Spleen (tissue), 7 donors: Measurements from ENCODE around the gene BCAR3.

Source experiments
- POLR2A ChIP-seq, 3 donors: fragments of 450-650 bp; IDR thresholded peaks; one replicate each; pipeline ENCODE4 v1.5.1; 2017; ENCODE audit warnings: antibody characterized with exemption in 3 of 3, mild to moderate bottlenecking in 1 of 3
- POLR2AphosphoS5 ChIP-seq, 3 donors: sonication (generic); formaldehyde crosslinking; IDR thresholded peaks; one replicate each; pipeline ENCODE4 v1.5.1; 2017; ENCODE audit warnings: antibody characterized with exemption in 3 of 3
- TF ChIP-seq, protein P1 (sequence below), 11 experiments: fragments of 200-600 bp in 7 of 11; fragments of 450-650 bp in 4 of 11; sonication (generic) in 4 of 11; IDR thresholded peaks in 8 of 11; conservative IDR thresholded peaks in 3 of 11; 1 replicate in 7 of 11; 2 replicates in 4 of 11; pipeline versions ENCODE4 v1.4.0 to v1.8.0; 2016 to 2021; ENCODE audit warnings: antibody characterized with exemption in 11 of 11, inconsistent platforms in 4 of 11, mild to moderate bottlenecking in 1 of 11
- donor health status: DM: no; HTN: no; CAD: no; lungs with moderate emphysema.
- donor health status: DM: no; HTN: no; CAD: no.
- donor health status: DM: no; HTN: no; CAD: no.

DNA sequence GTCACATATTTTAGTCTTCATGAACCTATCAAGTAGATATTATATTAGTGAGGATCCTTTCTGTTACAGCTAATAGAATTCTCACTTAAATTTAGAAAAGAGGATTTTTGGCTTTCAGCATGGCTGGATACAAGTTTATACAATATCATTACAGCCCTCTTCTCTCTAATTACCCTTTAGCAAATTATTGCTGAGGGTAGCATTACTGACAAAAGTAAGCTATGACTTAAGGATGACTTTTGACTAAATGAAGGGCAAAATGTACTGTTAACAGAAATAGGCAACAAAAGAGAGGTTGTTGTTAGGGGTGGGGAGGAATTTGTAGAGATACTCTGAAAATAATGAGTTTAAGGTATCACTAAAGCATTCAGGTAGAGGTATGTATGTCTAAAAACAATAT, 148.0 kb downstream of the BCAR3 start:
- TF ChIP-seq, protein P1, sequence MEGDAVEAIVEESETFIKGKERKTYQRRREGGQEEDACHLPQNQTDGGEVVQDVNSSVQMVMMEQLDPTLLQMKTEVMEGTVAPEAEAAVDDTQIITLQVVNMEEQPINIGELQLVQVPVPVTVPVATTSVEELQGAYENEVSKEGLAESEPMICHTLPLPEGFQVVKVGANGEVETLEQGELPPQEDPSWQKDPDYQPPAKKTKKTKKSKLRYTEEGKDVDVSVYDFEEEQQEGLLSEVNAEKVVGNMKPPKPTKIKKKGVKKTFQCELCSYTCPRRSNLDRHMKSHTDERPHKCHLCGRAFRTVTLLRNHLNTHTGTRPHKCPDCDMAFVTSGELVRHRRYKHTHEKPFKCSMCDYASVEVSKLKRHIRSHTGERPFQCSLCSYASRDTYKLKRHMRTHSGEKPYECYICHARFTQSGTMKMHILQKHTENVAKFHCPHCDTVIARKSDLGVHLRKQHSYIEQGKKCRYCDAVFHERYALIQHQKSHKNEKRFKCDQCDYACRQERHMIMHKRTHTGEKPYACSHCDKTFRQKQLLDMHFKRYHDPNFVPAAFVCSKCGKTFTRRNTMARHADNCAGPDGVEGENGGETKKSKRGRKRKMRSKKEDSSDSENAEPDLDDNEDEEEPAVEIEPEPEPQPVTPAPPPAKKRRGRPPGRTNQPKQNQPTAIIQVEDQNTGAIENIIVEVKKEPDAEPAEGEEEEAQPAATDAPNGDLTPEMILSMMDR (IDR thresholded peaks at IDR 0.05 in 8 of 11, conservative IDR thresholded peaks at IDR 0.05 in 3 of 11): no peak
- TF ChIP-seq POLR2A (IDR thresholded peaks at IDR 0.05) (no peak), POLR2AphosphoS5 (IDR thresholded peaks at IDR 0.05) (no peak)
